NCI-H2227 (cell line): ENCODE results near the gene AGRN.

Experiments used
- DNase-seq: peaks from one replicate; lab custom pipeline; 2025; ENCODE audit not compliant: unreplicated experiment; lab: John Stamatoyannopoulos, UW

AGRN gene

GRCh38 chr1:1035291-1035943 is 15.5 kb downstream of the AGRN start:
- DNase-seq, result no peak

- DNase-seq, result no peak
Measured at GRCh38 chr1:1037366-1038327, 17.7 kb downstream of the AGRN start.

- DNase-seq, result no peak
Measured at GRCh38 chr1:1038694-1039093, 18.8 kb downstream of the AGRN start.

- no peak for DNase-seq
Measured at GRCh38 chr1:1039145-1039910, 19.4 kb downstream of the AGRN start.

- DNase-seq, result no peak
Measured at GRCh38 chr1:1040004-1040991, 20.4 kb downstream of the AGRN start.

- DNase-seq, result no peak
Measured at GRCh38 chr1:1041092-1041523, 21.2 kb downstream of the AGRN start.

- no peak for DNase-seq
Measured at GRCh38 chr1:1041873-1042272, 22.0 kb downstream of the AGRN start.

GRCh38 chr1:1042835-1043234 is 22.9 kb downstream of the AGRN start:
- no peak for DNase-seq

- DNase-seq, result no peak
Measured at GRCh38 chr1:1043411-1043810, 23.5 kb downstream of the AGRN start.

GRCh38 chr1:1043921-1044320 is 24.0 kb downstream of the AGRN start:
- DNase-seq, result no peak

GRCh38 chr1:1044455-1045078 is 24.6 kb downstream of the AGRN start:
- no peak for DNase-seq

GRCh38 chr1:1045129-1045528 is 25.2 kb downstream of the AGRN start:
- DNase-seq, result no peak

GRCh38 chr1:1046243-1046642 is 26.3 kb downstream of the AGRN start:
- DNase-seq, result no peak

- DNase-seq, result no peak
Measured at GRCh38 chr1:1046767-1047166, 26.8 kb downstream of the AGRN start.

GRCh38 chr1:1047407-1047806 is 27.5 kb downstream of the AGRN start:
- no peak for DNase-seq

GRCh38 chr1:1047963-1048362 is 28.0 kb downstream of the AGRN start:
- DNase-seq, result no peak

- no peak for DNase-seq
Measured at GRCh38 chr1:1048765-1049164, 28.8 kb downstream of the AGRN start.

- DNase-seq, result no peak
Measured at GRCh38 chr1:1049318-1050165, 29.6 kb downstream of the AGRN start.

GRCh38 chr1:1050577-1051052 is 30.7 kb downstream of the AGRN start:
- no peak for DNase-seq
